Renal cortical epithelial cell (primary cell): ENCODE measurements around the gene SETBP1. TPM values are rescaled to one million over a fixed set of nuclear protein-coding genes. Genes with fewer than 3 reads are reported as not detected.

ENCODE experiments used
- DNase-seq: peaks from one replicate; pipeline ENCODE4 v3.0.0-alpha.2; 2011; ENCODE audit warnings: low read depth
- total RNA-seq: library from RNA; depleted of rRNA; stranded (reverse); fragments of >200 nt; gene quantifications from 2 replicates; pipeline ENCODE4 v1.2.3, GENCODE V29; 2014

SETBP1 gene
- total RNA-seq, 1 donor from 2014 or later = 17.9 TPM

- DNase-seq = no peak
Measured at GRCh38 chr18:44731530-44732237, 51.0 kb downstream of the SETBP1 start.

GRCh38 chr18:44732238-44732563, 51.5 kb downstream of the SETBP1 start:
- no peak for DNase-seq

- DNase-seq = peak; percentile 28
Measured at GRCh38 chr18:44732599-44732998, 51.9 kb downstream of the SETBP1 start.

GRCh38 chr18:44733069-44733753, 52.5 kb downstream of the SETBP1 start:
- DNase-seq = peak; percentile 93

- peak; percentile 35 for DNase-seq
Measured at GRCh38 chr18:44733754-44734465, 53.2 kb downstream of the SETBP1 start.

GRCh38 chr18:44735096-44735495, 54.4 kb downstream of the SETBP1 start:
- DNase-seq = no peak

- peak; percentile 24 for DNase-seq
Measured at GRCh38 chr18:44736664-44737380, 56.1 kb downstream of the SETBP1 start.

- no peak for DNase-seq
Measured at GRCh38 chr18:44737623-44738022, 56.9 kb downstream of the SETBP1 start.

- DNase-seq = peak; percentile 64
Measured at GRCh38 chr18:44740000-44740399, 59.3 kb downstream of the SETBP1 start.

GRCh38 chr18:44741085-44741484, 60.4 kb downstream of the SETBP1 start:
- no peak for DNase-seq

- no peak for DNase-seq
Measured at GRCh38 chr18:44741511-44741910, 60.8 kb downstream of the SETBP1 start.

- no peak for DNase-seq
Measured at GRCh38 chr18:44742126-44742525, 61.4 kb downstream of the SETBP1 start.

GRCh38 chr18:44742718-44743311, 62.1 kb downstream of the SETBP1 start:
- peak; percentile 88 for DNase-seq

- no peak for DNase-seq
Measured at GRCh38 chr18:44743631-44744030, 62.9 kb downstream of the SETBP1 start.

- DNase-seq = no peak
Measured at GRCh38 chr18:44744161-44745121, 63.8 kb downstream of the SETBP1 start.

GRCh38 chr18:44747157-44747556, 66.5 kb downstream of the SETBP1 start:
- no peak for DNase-seq

GRCh38 chr18:44748582-44748981, 67.9 kb downstream of the SETBP1 start:
- DNase-seq = no peak

GRCh38 chr18:44750774-44751173, 70.1 kb downstream of the SETBP1 start:
- DNase-seq = no peak

GRCh38 chr18:44754567-44754966, 73.9 kb downstream of the SETBP1 start:
- DNase-seq = no peak

GRCh38 chr18:44758861-44759631, 78.4 kb downstream of the SETBP1 start:
- DNase-seq = no peak
